H9 (cell line): Measurements from ENCODE around the gene MED27. TPM values are rescaled to one million over a fixed set of nuclear protein-coding genes. Genes with fewer than 3 reads are reported as not detected.

Source experiments
- DNase-seq: peaks from one replicate; pipeline ENCODE4 v3.0.0-alpha.2; 2017
- H2AFZ ChIP-seq: one replicate; pipeline ENCODE4 v1.6.1; 2013; ENCODE audit warnings: mild to moderate bottlenecking, low read length, control low read depth, moderate library complexity
- H2AK5ac ChIP-seq: 2 replicates; pipeline ENCODE4 v1.6.1; 2013; ENCODE audit warnings: low read length, control low read depth, mixed read lengths; ENCODE audit not compliant: insufficient read length
- H2BK120ac ChIP-seq: one replicate; pipeline ENCODE4 v1.6.1; 2013; ENCODE audit warnings: low read depth, mild to moderate bottlenecking, low read length, control low read depth, inconsistent platforms; ENCODE audit not compliant: poor library complexity, severe bottlenecking
- H2BK12ac ChIP-seq: 2 replicates; pipeline ENCODE4 v1.6.1; 2013; ENCODE audit warnings: low read length, control low read depth, mixed read lengths, low read depth; ENCODE audit not compliant: insufficient read length
- H2BK15ac ChIP-seq: 2 replicates; pipeline ENCODE4 v1.6.1; 2013; ENCODE audit warnings: low read depth, low read length, control low read depth
- H2BK20ac ChIP-seq: one replicate; pipeline ENCODE4 v1.6.1; 2013; ENCODE audit warnings: low read depth, mild to moderate bottlenecking, low read length, control low read depth, inconsistent platforms; ENCODE audit not compliant: poor library complexity, severe bottlenecking
- H2BK5ac ChIP-seq: 2 replicates; pipeline ENCODE4 v1.6.1; 2013; ENCODE audit warnings: low read length, control low read depth, mixed read lengths; ENCODE audit not compliant: insufficient read length
- H3K14ac ChIP-seq: 2 replicates; pipeline ENCODE4 v1.6.1; 2013; ENCODE audit warnings: low read length, control low read depth; ENCODE audit not compliant: insufficient read depth
- H3K18ac ChIP-seq: 2 replicates; pipeline ENCODE4 v1.6.1; 2013; ENCODE audit warnings: low read depth, mild to moderate bottlenecking, mixed read lengths, low read length, control low read depth; ENCODE audit not compliant: insufficient read length
- H3K23ac ChIP-seq: 2 replicates; pipeline ENCODE4 v1.6.1; 2013; ENCODE audit warnings: low read length, control low read depth, mixed read lengths, low read depth; ENCODE audit not compliant: insufficient read length
- H3K23me2 ChIP-seq: 2 replicates; pipeline ENCODE4 v1.6.1; 2013; ENCODE audit warnings: low read depth, mild to moderate bottlenecking, mixed read lengths, low read length, control low read depth; ENCODE audit not compliant: insufficient read length, poor library complexity, severe bottlenecking
- H3K27ac ChIP-seq: 2 replicates; pipeline ENCODE4 v1.5.1; 2013; ENCODE audit warnings: low read length, control low read depth, mixed read lengths, low read depth; ENCODE audit not compliant: insufficient read length
- H3K27me3 ChIP-seq: 2 replicates; pipeline ENCODE4 v1.6.1; 2013; ENCODE audit warnings: low read length, control low read depth, inconsistent platforms; ENCODE audit not compliant: insufficient read depth
- H3K4ac ChIP-seq: 2 replicates; pipeline ENCODE4 v1.6.1; 2013; ENCODE audit warnings: low read depth, mild to moderate bottlenecking, control low read depth, inconsistent platforms, low read length, moderate library complexity
- H3K4me1 ChIP-seq: 2 replicates; pipeline ENCODE4 v1.6.1; 2013; ENCODE audit warnings: low read length, control low read depth, inconsistent platforms; ENCODE audit not compliant: insufficient read depth
- H3K4me2 ChIP-seq: 2 replicates; pipeline ENCODE4 v1.6.1; 2013; ENCODE audit warnings: low read length, control low read depth, mixed read lengths; ENCODE audit not compliant: insufficient read length, insufficient read depth
- H3K56ac ChIP-seq: 2 replicates; pipeline ENCODE4 v1.6.1; 2013; ENCODE audit warnings: low read depth, mild to moderate bottlenecking, mixed read lengths, low read length, control low read depth; ENCODE audit not compliant: insufficient read length
- H3K79me1 ChIP-seq: 2 replicates; pipeline ENCODE4 v1.6.1; 2013; ENCODE audit warnings: low read depth, mild to moderate bottlenecking, moderate library complexity, low read length, control low read depth, inconsistent platforms; ENCODE audit not compliant: insufficient read depth, poor library complexity, severe bottlenecking
- H3K79me2 ChIP-seq: 2 replicates; pipeline ENCODE4 v1.6.1; 2013; ENCODE audit warnings: low read length, control low read depth, inconsistent platforms; ENCODE audit not compliant: insufficient read depth
- H3K9ac ChIP-seq: 2 replicates; pipeline ENCODE4 v1.6.1; 2013; ENCODE audit warnings: low read length, control low read depth, mixed read lengths; ENCODE audit not compliant: insufficient read length; ENCODE audit errors: extremely low read depth
- H3K9me3 ChIP-seq: one replicate; pipeline ENCODE4 v1.6.1; 2013; ENCODE audit warnings: low read depth, low read length, inconsistent platforms; ENCODE audit not compliant: control insufficient read depth
- H3T11ph ChIP-seq: one replicate; pipeline ENCODE4 v1.6.1; 2013; ENCODE audit warnings: mild to moderate bottlenecking, low read length, control low read depth, inconsistent platforms
- H4K20me1 ChIP-seq: one replicate; pipeline ENCODE4 v1.6.1; 2013; ENCODE audit not compliant: control insufficient read depth, insufficient read length, insufficient read depth
- H4K5ac ChIP-seq: 2 replicates; pipeline ENCODE4 v1.6.1; 2013; ENCODE audit warnings: low read depth, mild to moderate bottlenecking, mixed read lengths, low read length, control low read depth; ENCODE audit not compliant: insufficient read length
- H4K8ac ChIP-seq: replicated peaks from 2 replicates; pipeline ENCODE4 v1.6.1; 2013; ENCODE audit warnings: low read length, control low read depth, mixed read lengths, low read depth; ENCODE audit not compliant: insufficient read length
- H4K91ac ChIP-seq: 2 replicates; pipeline ENCODE4 v1.6.1; 2013; ENCODE audit warnings: low read depth, mild to moderate bottlenecking, moderate library complexity, mixed read lengths, low read length, control low read depth; ENCODE audit not compliant: insufficient read length
- H3K27ac Mint-ChIP-seq, 3 experiments: 2 replicates in 2 of 3; 3 replicates in 1 of 3; pipeline ENCODE4 v1.8.0; 2020 to 2021; ENCODE audit warnings: mixed read lengths in 3 of 3, mild to moderate bottlenecking in 1 of 3, moderate library complexity in 1 of 3
- H3K27me3 Mint-ChIP-seq: 2 replicates; pipeline ENCODE4 v1.8.0; 2021; ENCODE audit warnings: low read depth, mild to moderate bottlenecking, moderate library complexity, mixed read lengths
- H3K36me3 Mint-ChIP-seq, 3 experiments: 2 replicates in 2 of 3; 3 replicates in 1 of 3; pipeline ENCODE4 v1.8.0; 2020 to 2021; ENCODE audit warnings: low read depth in 3 of 3, mixed read lengths in 3 of 3; ENCODE audit not compliant: insufficient read depth in 1 of 3
- H3K4me1 Mint-ChIP-seq, 2 experiments: 2 replicates each; pipeline ENCODE4 v1.8.0; 2020; ENCODE audit warnings: mixed read lengths in 2 of 2
- H3K4me3 Mint-ChIP-seq, 2 experiments: 2 replicates in 1 of 2; 3 replicates in 1 of 2; pipeline ENCODE4 v1.8.0; 2020 to 2021; ENCODE audit warnings: mild to moderate bottlenecking in 2 of 2, mixed read lengths in 2 of 2, moderate library complexity in 1 of 2
- H3K9me3 Mint-ChIP-seq, 2 experiments: 2 replicates in 1 of 2; 3 replicates in 1 of 2; pipeline ENCODE4 v1.8.0; 2020; ENCODE audit warnings: mild to moderate bottlenecking in 2 of 2, mixed read lengths in 2 of 2, moderate library complexity in 1 of 2
- WGBS: extraction: QIAGEN DNeasy Blood & Tissue Kit; methylation state at CpG from one replicate; pipeline ENCODE4 v1.1.7; 2013; ENCODE audit warnings: missing lambda C conversion rate, low lambda C conversion rate, mixed read lengths; ENCODE audit not compliant: insufficient read length; ENCODE audit errors: extremely low coverage; 5-methylcytosine and 5-hydroxymethylcytosine counted together
- total RNA-seq: library from RNA; stranded (reverse); gene quantifications from 2 replicates; pipeline ENCODE4 v1.2.1, GENCODE V29; 2021
- TF ChIP-seq, protein P1 (sequence below): fragments of 200-600 bp; sonication (generic); conservative IDR thresholded peaks from 3 replicates; pipeline ENCODE4 v1.8.0; 2021; ENCODE audit warnings: antibody characterized with exemption, mild to moderate bottlenecking

The MED27 gene
- total RNA-seq, 1 experiment from 2014 or later = 33.5 TPM

DNA sequence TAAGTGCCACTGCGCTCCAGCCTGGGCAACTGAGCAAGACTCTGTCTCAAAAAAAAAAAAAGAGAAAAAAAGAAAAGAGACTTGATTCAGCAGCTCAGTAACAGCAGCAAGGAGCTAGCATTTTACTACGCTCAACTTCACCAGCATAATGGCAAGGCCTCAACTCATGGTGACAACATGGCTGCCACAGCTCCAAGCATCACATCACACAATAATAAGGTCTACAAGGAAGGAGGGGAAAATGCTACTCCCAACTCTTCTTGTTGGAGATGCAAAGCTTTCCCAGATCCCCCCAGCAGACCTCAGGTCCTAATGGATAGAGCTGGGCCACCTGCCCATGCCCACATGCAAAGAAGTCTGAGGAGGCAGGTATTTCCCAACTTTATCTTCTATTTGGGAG lies 253.6 kb downstream of the MED27 start:
- Mint-ChIP-seq H3K27ac (no peak overlapping the region), H3K4me1 (peaks cover 4 to 12% of the 10 kb centered on the region in 2 experiments; a peak in 3 of 4 replicates), H3K36me3 (no peaks in the 10 kb centered on the region; a peak in 1 of 7 replicates), H3K9me3 (no peaks in the 10 kb centered on the region), H3K27me3 (no peaks in the 10 kb centered on the region; the same call in 1 of the 2 replicates), H3K4me3 (no peak overlapping the region)
- no peak for DNase-seq
- Histone ChIP-seq H4K91ac (no peak overlapping the region), H2BK20ac (no peak overlapping the region), H3K23ac (no peak overlapping the region), H4K8ac (no peak overlapping the region), H3K56ac (no peak overlapping the region), H2BK15ac (no peak overlapping the region), H3K27me3 (no peaks in the 10 kb centered on the region), H2AFZ (no peak overlapping the region), H3K23me2 (no peaks in the 10 kb centered on the region), H3T11ph (no peak overlapping the region), H3K27ac (no peak overlapping the region), H2AK5ac (no peak overlapping the region), H2BK5ac (no peak overlapping the region), H3K9me3 (no peaks in the 10 kb centered on the region), H3K4me1 (no peaks in the 10 kb centered on the region), H3K14ac (no peak overlapping the region), H2BK12ac (no peak overlapping the region), H3K9ac (no peak overlapping the region), H3K18ac (no peak overlapping the region), H4K20me1 (no peaks in the 10 kb centered on the region), H3K4ac (no peak overlapping the region), H2BK120ac (no peak overlapping the region), H3K79me2 (no peaks in the 10 kb centered on the region), H4K5ac (no peak overlapping the region), H3K79me1 (no peaks in the 10 kb centered on the region), H3K4me2 (no peak overlapping the region)
- no CpG with 5 or more reads among the region's 2 CpGs for WGBS
- TF ChIP-seq, protein P1, sequence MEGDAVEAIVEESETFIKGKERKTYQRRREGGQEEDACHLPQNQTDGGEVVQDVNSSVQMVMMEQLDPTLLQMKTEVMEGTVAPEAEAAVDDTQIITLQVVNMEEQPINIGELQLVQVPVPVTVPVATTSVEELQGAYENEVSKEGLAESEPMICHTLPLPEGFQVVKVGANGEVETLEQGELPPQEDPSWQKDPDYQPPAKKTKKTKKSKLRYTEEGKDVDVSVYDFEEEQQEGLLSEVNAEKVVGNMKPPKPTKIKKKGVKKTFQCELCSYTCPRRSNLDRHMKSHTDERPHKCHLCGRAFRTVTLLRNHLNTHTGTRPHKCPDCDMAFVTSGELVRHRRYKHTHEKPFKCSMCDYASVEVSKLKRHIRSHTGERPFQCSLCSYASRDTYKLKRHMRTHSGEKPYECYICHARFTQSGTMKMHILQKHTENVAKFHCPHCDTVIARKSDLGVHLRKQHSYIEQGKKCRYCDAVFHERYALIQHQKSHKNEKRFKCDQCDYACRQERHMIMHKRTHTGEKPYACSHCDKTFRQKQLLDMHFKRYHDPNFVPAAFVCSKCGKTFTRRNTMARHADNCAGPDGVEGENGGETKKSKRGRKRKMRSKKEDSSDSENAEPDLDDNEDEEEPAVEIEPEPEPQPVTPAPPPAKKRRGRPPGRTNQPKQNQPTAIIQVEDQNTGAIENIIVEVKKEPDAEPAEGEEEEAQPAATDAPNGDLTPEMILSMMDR = no peak
